OCI-LY1 (cell line): ENCODE measurements around the gene ARIH1.

ENCODE experiments used
- H2AFZ ChIP-seq: fragments of 200-600 bp; sonication (generic), shearing (Covaris generic); 2 replicates; pipeline ENCODE4 v1.6.0; 2014; ENCODE audit warnings: antibody characterized with exemption, mild to moderate bottlenecking, low read length
- H3F3A ChIP-seq: fragments of 200-600 bp; sonication (generic), shearing (Covaris generic); 2 replicates; pipeline ENCODE4 v1.6.0; 2014; ENCODE audit warnings: mild to moderate bottlenecking, antibody characterized with exemption, low read length, moderate library complexity; ENCODE audit not compliant: insufficient read depth
- H3K27ac ChIP-seq: fragments of 200-600 bp; sonication (generic); 2 replicates; pipeline ENCODE4 v1.5.1; 2014; ENCODE audit warnings: low read length, mixed run types, mild to moderate bottlenecking, low read depth; ENCODE audit not compliant: poor library complexity, severe bottlenecking
- H3K27me3 ChIP-seq: fragments of 200-600 bp; sonication (generic); 2 replicates; pipeline ENCODE4 v1.6.0; 2014; ENCODE audit warnings: antibody characterized with exemption, mild to moderate bottlenecking, low read length, moderate library complexity; ENCODE audit not compliant: insufficient read depth
- H3K36me3 ChIP-seq: fragments of 200-600 bp; sonication (generic); 2 replicates; pipeline ENCODE4 v1.6.1; 2014; ENCODE audit warnings: mild to moderate bottlenecking, antibody characterized with exemption, low read length, moderate library complexity, mixed read lengths; ENCODE audit not compliant: insufficient read depth
- H3K4me1 ChIP-seq: fragments of 200-600 bp; sonication (generic); 2 replicates; pipeline ENCODE4 v1.5.1; 2014; ENCODE audit warnings: mild to moderate bottlenecking, low read length, moderate library complexity; ENCODE audit not compliant: insufficient read depth, severe bottlenecking
- H3K4me2 ChIP-seq: fragments of 200-600 bp; sonication (generic), shearing (Covaris generic); 2 replicates; pipeline ENCODE4 v1.6.1; 2014; ENCODE audit warnings: low read length
- H3K4me3 ChIP-seq: fragments of 200-600 bp; sonication (generic); 2 replicates; pipeline ENCODE4 v1.5.1; 2014; ENCODE audit warnings: low read length, low read depth, mild to moderate bottlenecking, mixed read lengths; ENCODE audit not compliant: poor library complexity, severe bottlenecking
- H3K79me2 ChIP-seq: fragments of 200-600 bp; shearing (Covaris generic); 2 replicates; pipeline ENCODE4 v1.6.1; 2016; ENCODE audit warnings: mixed run types, low read length, mixed read lengths; ENCODE audit not compliant: insufficient read depth
- H3K9ac ChIP-seq: fragments of 200-600 bp; sonication (generic), shearing (Covaris generic); 2 replicates; pipeline ENCODE4 v1.6.1; 2014; ENCODE audit warnings: mild to moderate bottlenecking, low read length, mixed read lengths
- H3K9me2 ChIP-seq: fragments of 200-600 bp; sonication (generic), shearing (Covaris generic); 2 replicates; pipeline ENCODE4 v1.6.1; 2014; ENCODE audit warnings: low read depth, mild to moderate bottlenecking, low read length, mixed read lengths
- H3K9me3 ChIP-seq: fragments of 200-600 bp; shearing (Covaris generic); 2 replicates; pipeline ENCODE4 v1.6.1; 2014; ENCODE audit warnings: low read length, mixed read lengths
- H4K20me1 ChIP-seq: fragments of 200-600 bp; sonication (generic), shearing (Covaris generic); 2 replicates; pipeline ENCODE4 v1.6.0; 2016; ENCODE audit warnings: mild to moderate bottlenecking, low read length; ENCODE audit not compliant: insufficient read depth
- CTCF ChIP-seq: fragments of 200-600 bp; sonication (generic), shearing (Covaris generic); IDR thresholded peaks from 2 replicates; pipeline ENCODE4 v1.5.1; 2017; ENCODE audit warnings: mild to moderate bottlenecking, antibody characterized with exemption, low read length, moderate library complexity, mixed read lengths
- EZH2 ChIP-seq: fragments of 200-600 bp; sonication (generic), shearing (Covaris generic); IDR thresholded peaks from 2 replicates; pipeline ENCODE4 v1.8.0; 2017; ENCODE audit warnings: borderline replicate concordance, mixed run types, mild to moderate bottlenecking, antibody characterized with exemption, low read length, moderate library complexity, mixed read lengths

Gene ARIH1

GRCh38 chr15:72536506-72536905 is 62.4 kb downstream of the ARIH1 start:
- H3K4me3 ChIP-seq = no peak overlapping the region
- H3K9me2 ChIP-seq = no peaks in the 10 kb centered on the region
- H3K4me2 ChIP-seq = no peak overlapping the region
- TF ChIP-seq EZH2 = no peak
- H3K27me3 ChIP-seq = no peaks in the 10 kb centered on the region
- H3F3A ChIP-seq = no peaks in the 10 kb centered on the region
- no peak overlapping the region for H3K9ac ChIP-seq
- H3K36me3 ChIP-seq = peaks cover 9% of the 10 kb centered on the region; the same call in 1 of the 2 replicates
- no peaks in the 10 kb centered on the region for H3K4me1 ChIP-seq
- H3K79me2 ChIP-seq = peaks cover 14% of the 10 kb centered on the region
- no peak overlapping the region for H2AFZ ChIP-seq
- H3K9me3 ChIP-seq = no peaks in the 10 kb centered on the region
- no peak overlapping the region for H3K27ac ChIP-seq
- no peaks in the 10 kb centered on the region for H4K20me1 ChIP-seq

GRCh38 chr15:72538931-72539330 is 64.8 kb downstream of the ARIH1 start:
- H3K4me3 ChIP-seq = no peak overlapping the region
- H3K9me3 ChIP-seq = no peaks in the 10 kb centered on the region
- H3K4me2 ChIP-seq = no peak overlapping the region
- peaks cover 12% of the 10 kb centered on the region for H3K79me2 ChIP-seq
- TF ChIP-seq EZH2 (no peak), CTCF (no peak)
- H3K9me2 ChIP-seq = no peaks in the 10 kb centered on the region
- no peak overlapping the region for H3K9ac ChIP-seq
- no peak overlapping the region for H3K27ac ChIP-seq
- H2AFZ ChIP-seq = no peak overlapping the region
- H4K20me1 ChIP-seq = no peaks in the 10 kb centered on the region
- no peaks in the 10 kb centered on the region for H3K27me3 ChIP-seq
- no peaks in the 10 kb centered on the region for H3F3A ChIP-seq
- peaks cover 9% of the 10 kb centered on the region; the same call in 1 of the 2 replicates for H3K36me3 ChIP-seq
- no peaks in the 10 kb centered on the region for H3K4me1 ChIP-seq

GRCh38 chr15:72540606-72541237 is 66.6 kb downstream of the ARIH1 start:
- TF ChIP-seq EZH2 (no peak), CTCF (no peak)
- H3K27me3 ChIP-seq = no peaks in the 10 kb centered on the region
- no peaks in the 10 kb centered on the region for H3K4me1 ChIP-seq
- no peak overlapping the region for H2AFZ ChIP-seq
- H3K9me2 ChIP-seq = no peaks in the 10 kb centered on the region
- no peak overlapping the region for H3K4me2 ChIP-seq
- H3K27ac ChIP-seq = no peak overlapping the region
- no peaks in the 10 kb centered on the region for H3F3A ChIP-seq
- H3K79me2 ChIP-seq = no peaks in the 10 kb centered on the region; the same call in 1 of the 2 replicates
- H3K36me3 ChIP-seq = peaks cover 11% of the 10 kb centered on the region
- no peak overlapping the region for H3K9ac ChIP-seq
- no peak overlapping the region for H3K4me3 ChIP-seq
- H3K9me3 ChIP-seq = no peaks in the 10 kb centered on the region
- no peaks in the 10 kb centered on the region for H4K20me1 ChIP-seq

GRCh38 chr15:72541674-72542073 is 67.5 kb downstream of the ARIH1 start:
- no peak for TF ChIP-seq CTCF
- TF ChIP-seq EZH2 = no peak
- Histone ChIP-seq H3F3A (no peaks in the 10 kb centered on the region), H3K4me1 (no peaks in the 10 kb centered on the region), H3K4me3 (no peak overlapping the region), H3K9ac (no peak overlapping the region), H3K27ac (no peak overlapping the region), H3K27me3 (no peaks in the 10 kb centered on the region), H3K9me2 (no peaks in the 10 kb centered on the region), H2AFZ (no peak overlapping the region), H4K20me1 (no peaks in the 10 kb centered on the region), H3K36me3 (peaks cover 18% of the 10 kb centered on the region), H3K4me2 (no peak overlapping the region), H3K9me3 (no peaks in the 10 kb centered on the region), H3K79me2 (no peaks in the 10 kb centered on the region; the same call in 1 of the 2 replicates)
